ENCODE data around the gene TCF12. TPM values are rescaled to one million over a fixed set of nuclear protein-coding genes. Genes with fewer than 3 reads are reported as not detected.
"Not testable (repeated sequence)": the region's sequence is repeated elsewhere in the genome, so short reads cannot be mapped to it uniquely, and the experiment has no call there.

TCF12 gene
- total RNA-seq, 1 experiment from 2014 or later: 102 TPM

DNA sequence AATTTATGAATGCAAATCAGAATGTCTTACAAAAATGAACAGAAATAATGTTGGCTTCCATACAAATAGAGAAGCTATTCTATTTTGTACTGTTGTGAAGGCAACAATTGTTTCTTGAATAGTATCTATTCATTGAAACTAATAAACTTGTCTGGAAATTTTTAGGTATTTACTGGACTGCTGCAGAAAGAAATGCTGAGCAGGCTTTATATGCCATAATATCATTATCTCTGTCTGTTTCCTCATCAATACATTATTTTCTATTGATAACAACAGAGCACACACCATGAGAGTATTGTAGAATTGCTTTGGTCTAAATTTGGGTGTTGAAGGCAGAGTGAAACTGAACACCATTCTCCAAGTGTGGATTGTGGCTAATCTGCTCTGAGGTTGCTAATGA is 241.3 kb downstream of the TCF12 start:
- CTCF ChIA-PET: no interaction called here
- intact Hi-C loops (cut with micrococcal nuclease; ENCODE audit: unreplicated experiment) (no loop called here), in situ Hi-C loops (cut with HindIII; ENCODE audit: low pct_unique_long_range_greater_than_20kb, low sequenced_read_pairs) (no loop called here)
- H3K4me1 ChIP-seq (ENCODE audit: control insufficient read depth, insufficient read depth, low read length): no peaks in the 10 kb centered on the region
- POLR2A ChIA-PET: no interaction called here
- ATAC-seq: no peak
- DNase-seq (ENCODE audit: low read depth, low spot score): no peak
- H3K36me3 ChIP-seq (ENCODE audit: control insufficient read depth, insufficient read depth, low read length): no peaks in the 10 kb centered on the region
- no peaks in the 10 kb centered on the region for H3K27me3 ChIP-seq (ENCODE audit: control insufficient read depth, insufficient read depth, low read length)
- BruUV-seq (replicated peaks): no TSS peak
- H3K27ac ChIP-seq (ENCODE audit: low read length): no peak overlapping the region
- no peaks in the 10 kb centered on the region for H3K9me3 ChIP-seq (ENCODE audit: control insufficient read depth, insufficient read depth, low read depth, low read length)
- TF ChIP-seq SIN3A (IDR thresholded peaks at IDR 0.05; ENCODE audit: borderline replicate concordance, insufficient read depth, low read depth, low read length) (no peak), POLR2AphosphoS5 (IDR thresholded peaks at IDR 0.05; ENCODE audit: low read depth, low read length) (no peak), TCF7L2 (IDR thresholded peaks at IDR 0.05; ENCODE audit: low read depth, low read length) (no peak)
- TF ChIP-seq, protein P1, sequence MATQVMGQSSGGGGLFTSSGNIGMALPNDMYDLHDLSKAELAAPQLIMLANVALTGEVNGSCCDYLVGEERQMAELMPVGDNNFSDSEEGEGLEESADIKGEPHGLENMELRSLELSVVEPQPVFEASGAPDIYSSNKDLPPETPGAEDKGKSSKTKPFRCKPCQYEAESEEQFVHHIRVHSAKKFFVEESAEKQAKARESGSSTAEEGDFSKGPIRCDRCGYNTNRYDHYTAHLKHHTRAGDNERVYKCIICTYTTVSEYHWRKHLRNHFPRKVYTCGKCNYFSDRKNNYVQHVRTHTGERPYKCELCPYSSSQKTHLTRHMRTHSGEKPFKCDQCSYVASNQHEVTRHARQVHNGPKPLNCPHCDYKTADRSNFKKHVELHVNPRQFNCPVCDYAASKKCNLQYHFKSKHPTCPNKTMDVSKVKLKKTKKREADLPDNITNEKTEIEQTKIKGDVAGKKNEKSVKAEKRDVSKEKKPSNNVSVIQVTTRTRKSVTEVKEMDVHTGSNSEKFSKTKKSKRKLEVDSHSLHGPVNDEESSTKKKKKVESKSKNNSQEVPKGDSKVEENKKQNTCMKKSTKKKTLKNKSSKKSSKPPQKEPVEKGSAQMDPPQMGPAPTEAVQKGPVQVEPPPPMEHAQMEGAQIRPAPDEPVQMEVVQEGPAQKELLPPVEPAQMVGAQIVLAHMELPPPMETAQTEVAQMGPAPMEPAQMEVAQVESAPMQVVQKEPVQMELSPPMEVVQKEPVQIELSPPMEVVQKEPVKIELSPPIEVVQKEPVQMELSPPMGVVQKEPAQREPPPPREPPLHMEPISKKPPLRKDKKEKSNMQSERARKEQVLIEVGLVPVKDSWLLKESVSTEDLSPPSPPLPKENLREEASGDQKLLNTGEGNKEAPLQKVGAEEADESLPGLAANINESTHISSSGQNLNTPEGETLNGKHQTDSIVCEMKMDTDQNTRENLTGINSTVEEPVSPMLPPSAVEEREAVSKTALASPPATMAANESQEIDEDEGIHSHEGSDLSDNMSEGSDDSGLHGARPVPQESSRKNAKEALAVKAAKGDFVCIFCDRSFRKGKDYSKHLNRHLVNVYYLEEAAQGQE (IDR thresholded peaks at IDR 0.05; ENCODE audit: insufficient read depth in 1 of 2, low read depth in 2 of 2, low read length in 1 of 2): no peak
- TF ChIP-seq, protein P2, sequence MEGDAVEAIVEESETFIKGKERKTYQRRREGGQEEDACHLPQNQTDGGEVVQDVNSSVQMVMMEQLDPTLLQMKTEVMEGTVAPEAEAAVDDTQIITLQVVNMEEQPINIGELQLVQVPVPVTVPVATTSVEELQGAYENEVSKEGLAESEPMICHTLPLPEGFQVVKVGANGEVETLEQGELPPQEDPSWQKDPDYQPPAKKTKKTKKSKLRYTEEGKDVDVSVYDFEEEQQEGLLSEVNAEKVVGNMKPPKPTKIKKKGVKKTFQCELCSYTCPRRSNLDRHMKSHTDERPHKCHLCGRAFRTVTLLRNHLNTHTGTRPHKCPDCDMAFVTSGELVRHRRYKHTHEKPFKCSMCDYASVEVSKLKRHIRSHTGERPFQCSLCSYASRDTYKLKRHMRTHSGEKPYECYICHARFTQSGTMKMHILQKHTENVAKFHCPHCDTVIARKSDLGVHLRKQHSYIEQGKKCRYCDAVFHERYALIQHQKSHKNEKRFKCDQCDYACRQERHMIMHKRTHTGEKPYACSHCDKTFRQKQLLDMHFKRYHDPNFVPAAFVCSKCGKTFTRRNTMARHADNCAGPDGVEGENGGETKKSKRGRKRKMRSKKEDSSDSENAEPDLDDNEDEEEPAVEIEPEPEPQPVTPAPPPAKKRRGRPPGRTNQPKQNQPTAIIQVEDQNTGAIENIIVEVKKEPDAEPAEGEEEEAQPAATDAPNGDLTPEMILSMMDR (IDR thresholded peaks at IDR 0.05): no peak
- no peak overlapping the region for H3K4me3 ChIP-seq (ENCODE audit: low read depth in 2 of 2, low read length in 2 of 2)

DNA sequence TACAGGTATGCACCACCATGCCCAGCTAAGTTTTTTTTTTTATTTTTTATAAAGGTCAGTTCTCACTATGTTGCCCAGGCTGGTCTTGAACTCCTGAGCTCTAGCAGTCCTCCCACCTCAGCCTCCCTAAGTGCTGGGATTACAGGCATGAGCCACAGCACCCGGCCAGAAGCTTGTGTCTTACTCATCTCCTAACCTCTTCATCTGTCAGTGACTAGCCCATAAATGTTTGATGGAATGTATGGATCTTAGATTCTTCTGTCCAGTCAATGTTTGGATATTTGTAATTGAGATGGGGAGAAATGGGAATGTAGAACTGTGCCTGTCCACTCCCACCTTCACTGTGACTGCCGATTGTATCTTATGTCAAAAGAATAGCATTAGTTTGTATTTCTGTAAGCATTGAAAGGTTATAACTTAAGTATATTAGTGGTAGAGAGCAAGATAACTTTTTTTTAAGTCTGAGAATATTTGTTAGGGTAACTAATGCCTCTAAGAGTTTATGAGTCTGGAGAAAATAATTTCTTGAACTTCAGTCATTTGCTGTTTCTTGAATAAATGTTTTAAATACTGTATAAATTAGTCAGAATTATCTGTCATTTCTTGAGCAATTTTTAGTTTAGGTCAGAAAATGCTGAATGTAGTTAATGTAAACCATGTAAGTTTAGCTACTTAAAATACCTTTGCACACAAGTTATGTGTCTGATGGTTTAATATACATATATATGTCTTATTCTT is 242.5 kb downstream of the TCF12 start:
- ChIA-PET POLR2A (no interaction called here), CTCF (interaction anchor here (0.6 kb wide), 1 partner anchor 397 kb away, joined by 3 read pairs; no protein-coding TSS in a partner anchor)
- intact Hi-C loops (cut with micrococcal nuclease; ENCODE audit: unreplicated experiment) (no loop called here), in situ Hi-C loops (cut with HindIII; ENCODE audit: low pct_unique_long_range_greater_than_20kb, low sequenced_read_pairs) (no loop called here)
- Histone ChIP-seq H3K4me1 (ENCODE audit: control insufficient read depth, insufficient read depth, low read length) (no peaks in the 10 kb centered on the region), H3K9me3 (ENCODE audit: control insufficient read depth, insufficient read depth, low read depth, low read length) (no peaks in the 10 kb centered on the region), H3K4me3 (ENCODE audit: low read depth in 2 of 2, low read length in 2 of 2) (no peak overlapping the region), H3K36me3 (ENCODE audit: control insufficient read depth, insufficient read depth, low read length) (no peaks in the 10 kb centered on the region), H3K27ac (ENCODE audit: low read length) (no peak overlapping the region), H3K27me3 (ENCODE audit: control insufficient read depth, insufficient read depth, low read length) (no peaks in the 10 kb centered on the region)
- TF ChIP-seq TCF7L2 (IDR thresholded peaks at IDR 0.05; ENCODE audit: low read depth, low read length) (no peak), POLR2AphosphoS5 (IDR thresholded peaks at IDR 0.05; ENCODE audit: low read depth, low read length) (no peak), SIN3A (IDR thresholded peaks at IDR 0.05; ENCODE audit: borderline replicate concordance, insufficient read depth, low read depth, low read length) (no peak)
- TF ChIP-seq, protein P1 (IDR thresholded peaks at IDR 0.05; ENCODE audit: insufficient read depth in 1 of 2, low read depth in 2 of 2, low read length in 1 of 2): no peak
- TF ChIP-seq, protein P2 (IDR thresholded peaks at IDR 0.05): no peak
- ATAC-seq (no peak; the same call in 1 of the 2 replicates), DNase-seq (ENCODE audit: low read depth, low spot score) (no peak)
- BruUV-seq (replicated peaks): no TSS peak

DNA sequence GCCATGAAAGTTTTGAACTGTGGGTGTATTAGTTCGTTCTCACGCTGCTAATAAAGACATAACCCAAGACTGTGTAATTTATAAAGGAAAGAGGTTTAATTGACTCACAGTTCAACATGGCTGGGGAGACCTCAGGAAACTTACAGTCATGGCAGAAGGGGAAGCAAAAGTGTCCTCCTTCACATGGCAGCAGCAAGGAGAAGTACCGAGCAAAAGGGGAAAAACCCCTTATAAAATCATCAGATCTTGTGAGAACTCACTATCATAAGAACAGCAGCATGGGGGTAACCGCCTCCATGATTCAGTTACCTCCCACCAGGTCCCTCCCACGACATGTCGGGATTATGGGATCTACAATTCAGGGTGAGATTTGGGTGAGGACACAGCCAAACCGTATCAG is 245.8 kb downstream of the TCF12 start:
- intact Hi-C loops (cut with micrococcal nuclease; ENCODE audit: unreplicated experiment); in situ Hi-C loops (cut with HindIII; ENCODE audit: low pct_unique_long_range_greater_than_20kb, low sequenced_read_pairs); H3K27me3 ChIP-seq (ENCODE audit: control insufficient read depth, insufficient read depth, low read length); H3K36me3 ChIP-seq (ENCODE audit: control insufficient read depth, insufficient read depth, low read length); H3K27ac ChIP-seq (ENCODE audit: low read length); ATAC-seq; DNase-seq (ENCODE audit: low read depth, low spot score); BruUV-seq (replicated peaks); CTCF ChIA-PET; H3K9me3 ChIP-seq (ENCODE audit: control insufficient read depth, insufficient read depth, low read depth, low read length); POLR2A ChIA-PET; H3K4me1 ChIP-seq (ENCODE audit: control insufficient read depth, insufficient read depth, low read length); H3K4me3 ChIP-seq (ENCODE audit: low read depth in 2 of 2, low read length in 2 of 2): not testable (repeated sequence)
